GM10847 (cell line): ENCODE data around the gene EXT2.

Experiments
- POLR2A ChIP-seq: IDR thresholded peaks from 2 replicates; pipeline ENCODE4 v1.6.1; 2011; ENCODE audit not compliant: insufficient read length; ENCODE audit errors: extremely low read depth

EXT2 gene

GRCh38 chr11:44139565-44140330, 44.3 kb downstream of the EXT2 start:
- TF ChIP-seq POLR2A: no peak

DNA sequence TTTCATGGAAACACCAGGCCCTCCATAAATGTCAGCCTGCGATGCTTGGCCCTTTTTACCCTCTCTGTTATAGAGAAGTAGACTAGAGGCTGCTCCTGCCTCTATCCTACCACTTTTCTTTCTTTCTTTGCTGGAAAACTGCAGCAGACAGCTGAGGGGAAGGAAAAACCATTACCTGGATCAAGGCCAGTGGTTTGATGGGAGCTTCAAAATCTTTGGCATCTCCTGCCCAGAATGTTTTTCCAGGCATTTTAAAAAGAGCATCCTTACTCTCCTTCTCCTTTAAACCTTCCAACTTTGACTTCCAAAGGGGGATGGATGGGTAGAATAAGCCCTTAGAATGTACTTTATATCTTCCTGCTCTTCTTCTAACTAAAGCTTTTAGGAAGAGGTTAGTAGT, 44.9 kb downstream of the EXT2 start:
- TF ChIP-seq POLR2A: no peak

GRCh38 chr11:44140805-44141204, 45.3 kb downstream of the EXT2 start:
- TF ChIP-seq POLR2A: no peak

- no peak for TF ChIP-seq POLR2A
These were observed 48.8 kb downstream of the EXT2 start for GRCh38 chr11:44143987-44144909.

DNA sequence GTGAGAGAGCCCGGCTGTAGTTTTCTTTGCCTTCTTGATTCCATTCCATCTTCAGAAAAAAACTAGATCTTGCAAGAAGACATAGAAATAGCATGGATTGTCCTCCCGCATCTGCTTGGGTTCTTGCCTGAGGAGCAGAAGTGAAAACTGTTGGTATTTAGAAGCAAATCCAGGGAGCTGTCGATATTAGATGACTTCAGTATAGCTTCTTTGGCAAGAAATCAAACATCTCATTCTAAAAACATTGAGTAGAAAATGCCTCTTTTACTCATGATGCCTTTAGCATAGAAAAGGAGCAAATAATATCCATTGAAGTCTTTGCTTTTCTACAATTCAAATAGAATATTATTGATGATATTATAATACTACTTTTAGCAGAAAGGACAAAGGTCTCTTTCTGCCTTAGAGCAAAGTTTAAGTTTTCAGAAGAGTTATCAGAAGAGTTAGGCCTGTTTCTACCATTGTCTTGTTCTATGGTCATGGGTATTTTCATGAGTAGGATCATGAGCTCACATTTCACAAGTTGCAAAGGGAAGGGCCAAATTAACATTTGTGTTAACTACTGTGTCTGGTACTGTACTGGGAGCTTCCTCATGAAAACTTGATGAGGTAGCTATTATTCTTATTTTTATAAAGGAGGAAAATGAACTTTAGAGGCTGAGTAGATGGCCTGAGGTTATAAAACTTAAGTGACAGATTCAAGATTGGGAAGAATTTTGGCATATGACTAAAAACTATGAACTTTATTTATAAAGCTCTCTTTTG, 49.7 kb downstream of the EXT2 start:
- TF ChIP-seq POLR2A: no peak

- TF ChIP-seq POLR2A: no peak
These were observed 51.5 kb downstream of the EXT2 start for GRCh38 chr11:44146931-44147330.

DNA sequence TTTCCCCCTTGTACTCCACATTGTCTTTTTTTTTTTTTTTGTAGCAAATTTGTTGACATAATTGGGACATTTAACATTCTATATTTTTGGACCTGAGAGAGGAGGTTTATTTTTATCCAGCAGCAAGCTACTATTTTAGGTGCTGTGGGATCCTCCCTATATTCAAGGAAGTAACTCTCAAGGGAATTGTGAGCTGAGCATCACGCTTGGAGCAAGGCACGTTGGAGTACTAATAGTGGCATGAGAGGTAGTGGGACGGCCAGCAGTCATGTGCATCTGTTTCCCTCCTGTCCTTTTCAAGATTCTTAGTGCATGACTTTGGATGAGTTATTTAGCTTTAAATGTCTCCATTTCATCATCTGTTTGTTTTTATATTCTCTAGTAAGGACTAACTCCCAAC, 52.3 kb downstream of the EXT2 start:
- TF ChIP-seq POLR2A: no peak

- no peak for TF ChIP-seq POLR2A
These were observed 54.2 kb downstream of the EXT2 start for GRCh38 chr11:44149651-44150050.

DNA sequence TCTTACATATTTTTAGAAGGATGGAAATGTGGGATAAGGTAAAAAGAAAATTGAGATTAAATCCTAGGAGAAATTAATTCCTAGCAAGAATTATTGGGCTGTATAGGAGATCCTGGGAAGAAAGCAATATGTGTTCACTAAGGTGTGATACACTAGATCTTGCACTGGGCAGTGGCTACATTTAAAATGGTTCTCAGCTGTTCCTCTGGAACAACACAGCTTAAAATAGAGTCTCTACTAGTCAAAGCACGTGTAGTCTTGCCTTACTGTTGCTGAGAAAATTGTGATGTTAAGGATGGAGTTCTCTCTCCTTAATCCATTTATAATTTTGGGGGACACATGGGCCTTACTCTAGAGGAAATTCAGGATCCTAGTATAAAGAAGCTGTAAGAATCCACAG, 54.9 kb downstream of the EXT2 start:
- no peak for TF ChIP-seq POLR2A

GRCh38 chr11:44157019-44157418, 61.5 kb downstream of the EXT2 start:
- no peak for TF ChIP-seq POLR2A

DNA sequence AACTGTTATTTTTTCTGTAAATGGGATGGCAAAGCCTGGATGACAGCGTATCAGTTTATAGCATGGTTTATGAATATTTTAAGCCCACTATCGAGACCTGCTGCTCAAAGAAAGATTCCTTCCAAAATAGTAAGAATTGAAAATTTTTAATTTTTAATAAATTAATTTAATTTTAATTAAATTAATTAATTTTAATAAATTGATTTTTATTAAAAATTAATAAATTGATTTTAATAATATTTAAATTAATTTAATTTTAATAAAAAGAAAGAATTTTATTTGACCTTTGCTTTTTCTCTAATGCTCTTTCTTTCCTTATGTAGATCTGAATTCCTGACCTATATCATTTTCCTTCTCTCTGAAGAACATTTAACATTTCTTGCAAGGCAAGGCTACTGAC, 62.9 kb downstream of the EXT2 start:
- TF ChIP-seq POLR2A: no peak

GRCh38 chr11:44159848-44160721, 64.6 kb downstream of the EXT2 start:
- no peak for TF ChIP-seq POLR2A

- TF ChIP-seq POLR2A: no peak
These were observed 66.5 kb downstream of the EXT2 start for GRCh38 chr11:44162004-44162403.

DNA sequence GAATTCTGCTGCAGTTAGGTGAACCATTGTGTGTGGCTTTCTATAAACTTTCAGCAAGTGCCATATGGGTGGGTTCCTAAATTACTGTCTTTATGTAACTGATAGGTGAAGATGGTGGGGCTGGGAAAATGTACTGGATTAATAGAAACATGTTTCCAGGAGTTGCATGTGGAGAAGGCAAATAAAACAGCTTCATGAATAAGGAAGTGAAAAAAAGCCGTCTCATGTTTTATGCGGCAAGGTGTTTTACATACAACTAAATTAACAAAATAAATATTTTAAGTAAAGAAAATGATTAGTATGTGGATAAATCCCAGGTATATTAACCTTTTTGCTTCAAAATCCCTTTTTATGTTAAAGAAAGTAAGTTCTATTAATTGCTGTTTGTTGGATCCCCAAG, 67.2 kb downstream of the EXT2 start:
- no peak for TF ChIP-seq POLR2A

DNA sequence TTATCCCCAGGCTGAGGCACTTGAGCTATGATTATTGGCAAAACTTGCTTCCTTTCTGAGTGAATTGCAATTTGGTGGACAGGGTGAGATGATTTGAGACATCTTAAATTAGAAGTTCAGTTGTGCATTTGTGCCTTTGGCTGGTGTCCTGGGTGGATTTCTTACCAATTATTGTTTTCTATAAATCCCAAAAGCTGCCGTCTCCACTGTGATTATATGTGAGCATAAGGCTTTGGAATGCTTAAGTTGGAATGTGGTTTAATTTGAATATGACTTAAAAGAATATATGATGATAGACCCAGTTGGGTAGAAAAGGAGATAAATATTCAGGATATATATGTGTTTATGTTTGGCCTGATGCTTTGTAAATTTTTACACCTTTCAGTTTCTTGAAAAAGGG, 70.0 kb downstream of the EXT2 start:
- TF ChIP-seq POLR2A: no peak
